SK-N-SH (cell line): ENCODE results near the gene TPST2. TPM values are rescaled to one million over a fixed set of nuclear protein-coding genes. Genes with fewer than 3 reads are reported as not detected.

ENCODE experiments used
- CTCF ChIA-PET: fragments of 300-600, 350-600 bp; formaldehyde crosslinking; extraction: SDS; loops from one replicate; lab custom pipeline; 2021; lab: Yijun Ruan, JAX
- POLR2A ChIA-PET: fragments of 350-600 bp; sonication (Branson Sonifier 250); formaldehyde crosslinking; extraction: SDS; loops from one replicate; lab custom pipeline; 2020; ENCODE audit warnings: antibody characterized with exemption, inconsistent platforms; lab: Yijun Ruan, JAX
- DNase-seq: peaks from one replicate; pipeline ENCODE4 v3.0.0; 2012
- H2AFZ ChIP-seq: fragments of 200-600 bp; sonication (generic); 2 replicates; pipeline ENCODE4 v1.8.1; 2016; ENCODE audit warnings: antibody characterized with exemption, mild to moderate bottlenecking, low read depth
- H3F3A ChIP-seq: fragments of 200-600 bp; sonication (generic); replicated peaks from 2 replicates; pipeline ENCODE3; 2016; ENCODE audit warnings: antibody characterized with exemption, mild to moderate bottlenecking; ENCODE audit not compliant: insufficient read depth
- H3K27ac ChIP-seq, 2 experiments: fragments of 200-500 bp in 1 of 2; fragments of 200-600 bp in 1 of 2; sonication (Bioruptor generic) in 1 of 2; sonication (generic), shearing (Covaris generic) in 1 of 2; 2 replicates each; pipeline versions ENCODE4 v1.5.1 to v1.6.1; 2014 to 2016; ENCODE audit warnings: low read depth in 2 of 2, inconsistent platforms in 1 of 2, low read length in 1 of 2, mild to moderate bottlenecking in 1 of 2, mixed read lengths in 1 of 2
- H3K27me3 ChIP-seq: fragments of 200-600 bp; sonication (generic), shearing (Covaris generic); 2 replicates; pipeline ENCODE4 v1.6.1; 2016; ENCODE audit warnings: mixed run types; ENCODE audit not compliant: insufficient read depth
- H3K36me3 ChIP-seq, 2 experiments: fragments of 200-500 bp in 1 of 2; fragments of 200-600 bp in 1 of 2; sonication (Bioruptor generic) in 1 of 2; sonication (generic) in 1 of 2; replicated peaks in 1 of 2; 2 replicates each; pipeline versions ENCODE3 to v1.5.1; 2014 to 2016; ENCODE audit warnings: low read length in 1 of 2, mild to moderate bottlenecking in 1 of 2; ENCODE audit not compliant: insufficient read depth in 2 of 2, control insufficient read depth in 1 of 2
- H3K4me1 ChIP-seq, 2 experiments: fragments of 200-500 bp in 1 of 2; fragments of 200-600 bp in 1 of 2; sonication (Bioruptor generic) in 1 of 2; sonication (generic), shearing (Covaris generic) in 1 of 2; 2 replicates each; pipeline versions ENCODE4 v1.5.1 to v1.6.1; 2014 to 2016; ENCODE audit warnings: low read depth in 1 of 2, low read length in 1 of 2, mixed run types in 1 of 2; ENCODE audit not compliant: insufficient read depth in 2 of 2, control insufficient read depth in 1 of 2
- H3K4me2 ChIP-seq: fragments of 200-600 bp; sonication (generic), shearing (Covaris generic); 2 replicates; pipeline ENCODE4 v1.6.1; 2017; ENCODE audit warnings: mixed run types
- H3K4me3 ChIP-seq, 2 experiments: fragments of 200-500 bp in 1 of 2; fragments of 200-600 bp in 1 of 2; sonication (Bioruptor generic) in 1 of 2; sonication (generic), shearing (Covaris generic) in 1 of 2; 2 replicates each; pipeline versions ENCODE4 v1.5.1 to v1.8.1; 2014 to 2016; ENCODE audit warnings: low read depth in 2 of 2, inconsistent platforms in 1 of 2, low read length in 1 of 2, mild to moderate bottlenecking in 1 of 2, mixed read lengths in 1 of 2, moderate library complexity in 1 of 2
- H3K79me2 ChIP-seq: fragments of 200-600 bp; sonication (generic); 2 replicates; pipeline ENCODE4 v1.8.1; 2017; ENCODE audit warnings: mild to moderate bottlenecking; ENCODE audit not compliant: insufficient read depth
- H3K9ac ChIP-seq: fragments of 200-600 bp; sonication (generic); 2 replicates; pipeline ENCODE4 v1.6.1; 2017; ENCODE audit warnings: mixed run types
- H3K9me2 ChIP-seq: fragments of 200-600 bp; sonication (generic); 2 replicates; pipeline ENCODE4 v1.6.1; 2017; ENCODE audit warnings: mixed run types
- H3K9me3 ChIP-seq: fragments of 200-600 bp; sonication (generic); 2 replicates; pipeline ENCODE4 v1.6.1; 2017; ENCODE audit warnings: mixed run types, mild to moderate bottlenecking, moderate library complexity
- H4K20me1 ChIP-seq: fragments of 200-600 bp; sonication (generic); 2 replicates; pipeline ENCODE4 v1.6.1; 2017; ENCODE audit warnings: mild to moderate bottlenecking, mixed run types; ENCODE audit not compliant: insufficient read depth
- CHD2 ChIP-seq: fragments of 150-350 bp; IDR thresholded peaks from 2 replicates; pipeline ENCODE4 v1.6.1; 2018; ENCODE audit warnings: low read length; ENCODE audit not compliant: partially characterized antibody
- EZH2phosphoT487 ChIP-seq: fragments of 200-600 bp; sonication (generic); IDR thresholded peaks from 2 replicates; pipeline ENCODE4 v1.6.1; 2017; ENCODE audit warnings: low read depth, mixed run types, mild to moderate bottlenecking, antibody characterized with exemption, moderate library complexity, borderline replicate concordance
- FOSL2 ChIP-seq: IDR thresholded peaks from 2 replicates; pipeline ENCODE4 v1.4.0; 2012; ENCODE audit warnings: low read depth, mild to moderate bottlenecking, moderate library complexity, borderline replicate concordance
- IRF3 ChIP-seq: fragments of 150-350 bp; IDR thresholded peaks from 2 replicates; pipeline ENCODE4 v1.6.1; 2016; ENCODE audit warnings: mild to moderate bottlenecking, low read depth, low read length
- MEF2A ChIP-seq: IDR thresholded peaks from 2 replicates; pipeline ENCODE4 v1.4.0; 2012; ENCODE audit warnings: low read depth, borderline replicate concordance
- NFIC ChIP-seq: IDR thresholded peaks from 2 replicates; pipeline ENCODE4 v1.4.0; 2012; ENCODE audit warnings: borderline replicate concordance
- REST ChIP-seq: IDR thresholded peaks from 2 replicates; pipeline ENCODE4 v1.6.1; 2012; ENCODE audit warnings: mild to moderate bottlenecking, low read depth, low read length, moderate library complexity
- RFX5 ChIP-seq: IDR thresholded peaks from 2 replicates; pipeline ENCODE4 v1.6.1; 2012; ENCODE audit warnings: mild to moderate bottlenecking, improper control_type of control experiment, low read length
- RXRA ChIP-seq: IDR thresholded peaks from 2 replicates; pipeline ENCODE4 v1.4.0; 2012; ENCODE audit warnings: low read depth, mild to moderate bottlenecking, borderline replicate concordance
- SMC3 ChIP-seq: IDR thresholded peaks from 2 replicates; pipeline ENCODE4 v1.6.1; 2012; ENCODE audit warnings: low read depth, low read length, improper control_type of control experiment
- TAF1 ChIP-seq: IDR thresholded peaks from 2 replicates; pipeline ENCODE4 v1.6.1; 2012; ENCODE audit warnings: low read depth, mild to moderate bottlenecking, low read length, moderate library complexity, borderline replicate concordance
- ZBTB33 ChIP-seq: IDR thresholded peaks from 2 replicates; pipeline ENCODE4 v1.4.0; 2012; ENCODE audit warnings: low read depth, borderline replicate concordance
- WGBS: methylation state at CpG from one replicate; pipeline ENCODE4 v1.1.6; 2017; ENCODE audit warnings: low lambda C conversion rate; 5-methylcytosine and 5-hydroxymethylcytosine counted together
- polyA plus RNA-seq, 3 experiments: library from polyadenylated mRNA; depleted of rRNA; stranded (reverse); fragments of >200 nt; gene quantifications; 2 replicates each; pipeline ENCODE4 v1.2.3, GENCODE V29; 2012

Gene TPST2
- polyA plus RNA-seq, 1 of the 3 experiments (the other 2 are of a cell fraction) = 58.4 TPM

- H3K4me1 ChIP-seq = no peaks in the 10 kb centered on the region; a peak in 1 of 4 replicates
- no peaks in the 10 kb centered on the region for H3K36me3 ChIP-seq
- POLR2A ChIA-PET = no interaction called here
- no peak overlapping the region for H3K4me2 ChIP-seq
- no peaks in the 10 kb centered on the region for H3K27me3 ChIP-seq
- no peaks in the 10 kb centered on the region for H4K20me1 ChIP-seq
- H3K9me2 ChIP-seq = no peaks in the 10 kb centered on the region
- H3K4me3 ChIP-seq = no peak overlapping the region
- no peak for DNase-seq
- no peak overlapping the region for H3K27ac ChIP-seq
- TF ChIP-seq CHD2 = no peak
- no peak for TF ChIP-seq TAF1
- no peak for TF ChIP-seq FOSL2
- TF ChIP-seq NFIC = no peak
- no peak for TF ChIP-seq RXRA
- TF ChIP-seq RFX5 = no peak
- no peak for TF ChIP-seq MEF2A
- TF ChIP-seq EZH2phosphoT487 = no peak
- no peak for TF ChIP-seq SMC3
- TF ChIP-seq REST = no peak
- TF ChIP-seq ZBTB33 = no peak
- TF ChIP-seq IRF3 = no peak
- H3F3A ChIP-seq = no peaks in the 10 kb centered on the region
- H3K79me2 ChIP-seq = peaks cover 30% of the 10 kb centered on the region; the same call in 1 of the 2 replicates
- no peak overlapping the region for H3K9ac ChIP-seq
- H2AFZ ChIP-seq = no peak overlapping the region
- 93% methylated on average over 3 of the region's 3 CpGs for WGBS
- CTCF ChIA-PET = interaction anchor here (1.2 kb wide), 1 partner anchor 52 kb away, joined by 3 read pairs; no protein-coding TSS in a partner anchor
- H3K9me3 ChIP-seq = no peaks in the 10 kb centered on the region
Observed at GRCh38 chr22:26564672-26565071, 25.3 kb downstream of the TPST2 start.
